ENCODE data around the gene PROCA1. TPM values are rescaled to one million over a fixed set of nuclear protein-coding genes. Genes with fewer than 3 reads are reported as not detected.
A peak's percentile ranks its signal among the peaks of the same experiment; 100 is the strongest.

PROCA1 gene, protein sequence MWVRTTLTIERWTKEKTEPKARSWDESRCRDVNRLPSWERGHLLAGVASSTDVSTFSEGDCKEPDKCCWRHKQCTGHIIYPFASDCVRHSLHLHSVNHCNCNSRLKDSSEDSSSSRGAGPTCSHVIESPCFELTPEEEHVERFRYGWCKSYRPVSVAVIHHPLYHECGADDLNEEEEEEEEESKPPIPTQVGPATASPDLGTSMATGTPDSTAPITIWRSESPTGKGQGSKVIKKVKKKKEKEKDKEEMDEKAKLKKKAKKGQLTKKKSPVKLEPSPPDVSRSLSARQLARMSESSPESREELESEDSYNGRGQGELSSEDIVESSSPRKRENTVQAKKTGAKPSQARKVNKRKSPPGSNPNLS
- total RNA-seq = 1 to 10 TPM; 6.2 to 7.4 TPM

DNA sequence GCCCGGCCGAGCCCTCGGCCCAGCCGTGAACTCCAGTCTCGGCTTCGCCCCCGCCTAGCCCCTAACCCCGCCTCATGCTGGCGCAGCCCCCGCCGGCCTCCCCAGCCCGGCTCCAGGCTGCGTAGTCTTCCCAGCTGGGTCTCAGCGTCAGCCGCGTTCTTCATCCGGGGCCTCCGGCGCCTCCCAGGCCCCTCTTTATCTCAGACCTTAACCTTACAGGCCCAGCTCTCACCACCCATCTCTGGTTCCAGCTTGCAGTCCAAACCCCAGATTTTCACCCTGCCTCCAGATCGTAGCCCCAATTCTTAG lies at the start of gene PROCA1:
TSS of gene PROCA1 (minus strand) at position 166 of the 309 bp plus-strand sequence. CDS start 228 bp downstream, outside the sequence.
- H3K4me1 Mint-ChIP-seq = peaks cover 22% of the 10 kb centered on the region
- CTCF ChIA-PET = interaction anchor here (0.6 to 2.5 kb wide), 16 partner anchors 8 to 184 kb away, joined by 3 to 34 read pairs (median 4); partner anchors contain the start of genes BLTP2, NEK8, RPL23A and SDF2
- peaks cover 20% of the 10 kb centered on the region for H3K27me3 Mint-ChIP-seq
- peak within 1 kb of the TSS; percentile 90 for H3K27ac Mint-ChIP-seq
- DNase-seq = peak; percentile 47
- no peaks in the 10 kb centered on the region for H3K9me3 Mint-ChIP-seq
- no peaks in the 10 kb centered on the region for H3K36me3 Mint-ChIP-seq (ENCODE audit: low read depth)
- POLR2A ChIA-PET = interaction anchor here (0.5 to 5.2 kb wide), 16 partner anchors 9 to 239 kb away, joined by 3 to 86 read pairs (median 8); partner anchors contain the start of genes ALDOC, BLTP2, NEK8 and PHF12
- peak within 1 kb of the TSS; percentile 80 for H3K4me3 Mint-ChIP-seq

- no peaks in the 10 kb centered on the region for H3K27me3 Mint-ChIP-seq
- ChIA-PET CTCF (interaction anchor here (3.9 to 6.9 kb wide), 4 partner anchors 9 to 141 kb away, joined by 20 to 88 read pairs (median 57); partner anchors contain the start of genes DHRS13, FAM222B, NEK8 and TLCD1), POLR2A (interaction anchor here (0.5 to 1.6 kb wide), 4 partner anchors 12 to 268 kb away, joined by 3 to 5 read pairs (median 4); no protein-coding TSS in a partner anchor)
- H3K4me3 Mint-ChIP-seq = no peak overlapping the region
- H3K4me1 Mint-ChIP-seq = peaks cover 26% of the 10 kb centered on the region
- no peak for DNase-seq
- H3K36me3 Mint-ChIP-seq (ENCODE audit: low read depth) = peaks cover 47% of the 10 kb centered on the region
- H3K9me3 Mint-ChIP-seq = no peaks in the 10 kb centered on the region
- no peak overlapping the region for H3K27ac Mint-ChIP-seq
Measured at GRCh38 chr17:28760601-28761562, 49.2 kb upstream of the PROCA1 start.

- Mint-ChIP-seq H3K4me1 (peaks cover 21% of the 10 kb centered on the region), H3K27ac (no peak overlapping the region), H3K27me3 (no peaks in the 10 kb centered on the region), H3K9me3 (no peaks in the 10 kb centered on the region), H3K36me3 (ENCODE audit: low read depth) (peaks cover 43% of the 10 kb centered on the region), H3K4me3 (no peak overlapping the region)
- ChIA-PET POLR2A (no interaction called here), CTCF (interaction anchor here (6.9 kb wide), 1 partner anchor 32 kb away, joined by 84 read pairs; the partner anchor contains the start of genes NEK8 and TLCD1)
- no peak for DNase-seq
Measured at GRCh38 chr17:28759256-28759865, 47.7 kb upstream of the PROCA1 start.

DNA sequence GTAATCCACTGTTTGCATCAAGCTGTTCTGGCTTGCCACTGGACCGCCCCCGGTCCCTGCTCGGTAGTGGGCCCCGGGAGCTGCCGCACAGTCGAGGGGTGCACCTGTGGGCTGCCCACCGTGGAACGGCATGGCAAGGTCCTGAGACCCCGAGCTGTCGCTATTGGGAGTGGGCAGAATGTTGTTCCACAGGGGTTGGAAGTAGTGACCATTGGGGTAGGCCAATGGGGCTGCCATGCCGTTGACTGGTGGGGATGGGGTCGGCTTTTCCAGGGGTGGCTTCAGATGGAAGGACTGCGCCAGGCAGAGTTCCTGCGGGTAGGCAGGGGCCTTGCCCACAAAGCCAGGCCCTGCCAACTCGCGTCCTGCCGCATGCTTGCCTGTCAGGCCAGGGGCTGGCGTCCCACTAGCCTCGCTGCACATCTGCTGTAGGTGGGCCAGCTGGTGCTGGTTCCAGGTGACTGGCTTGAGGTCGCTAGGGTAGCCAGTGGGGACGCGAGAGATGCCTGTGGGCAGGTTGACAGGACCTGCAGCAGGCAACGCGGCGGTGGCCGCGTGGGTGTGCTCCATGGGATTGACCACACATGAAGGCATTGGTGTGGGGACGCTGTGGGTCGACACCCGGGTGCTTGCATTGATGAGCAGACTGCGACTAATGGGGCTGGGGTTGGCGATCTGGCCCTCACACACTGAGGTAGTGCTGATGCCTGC lies 46.9 kb upstream of the PROCA1 start:
- Mint-ChIP-seq H3K4me1 (peaks cover 17% of the 10 kb centered on the region), H3K27ac (no peak overlapping the region), H3K9me3 (no peaks in the 10 kb centered on the region), H3K4me3 (no peak overlapping the region), H3K27me3 (no peaks in the 10 kb centered on the region), H3K36me3 (ENCODE audit: low read depth) (peaks cover 41% of the 10 kb centered on the region)
- POLR2A ChIA-PET = interaction anchor here (0.8 kb wide), 1 partner anchor 15 kb away, joined by 3 read pairs; no protein-coding TSS in a partner anchor
- CTCF ChIA-PET = no interaction called here
- DNase-seq = no peak

GRCh38 chr17:28756049-28756804 lies 44.5 kb upstream of the PROCA1 start:
- POLR2A ChIA-PET = interaction anchor here (1.0 kb wide), 1 partner anchor 11 kb away, joined by 3 read pairs; no protein-coding TSS in a partner anchor
- CTCF ChIA-PET = interaction anchor here (1.1 kb wide), 1 partner anchor 9 kb away, joined by 4 read pairs; no protein-coding TSS in a partner anchor
- H3K9me3 Mint-ChIP-seq = no peaks in the 10 kb centered on the region
- DNase-seq = no peak
- H3K36me3 Mint-ChIP-seq (ENCODE audit: low read depth) = peaks cover 32% of the 10 kb centered on the region
- no peak overlapping the region for H3K27ac Mint-ChIP-seq
- no peaks in the 10 kb centered on the region for H3K27me3 Mint-ChIP-seq
- no peak overlapping the region for H3K4me3 Mint-ChIP-seq
- peaks cover 5% of the 10 kb centered on the region for H3K4me1 Mint-ChIP-seq

DNA sequence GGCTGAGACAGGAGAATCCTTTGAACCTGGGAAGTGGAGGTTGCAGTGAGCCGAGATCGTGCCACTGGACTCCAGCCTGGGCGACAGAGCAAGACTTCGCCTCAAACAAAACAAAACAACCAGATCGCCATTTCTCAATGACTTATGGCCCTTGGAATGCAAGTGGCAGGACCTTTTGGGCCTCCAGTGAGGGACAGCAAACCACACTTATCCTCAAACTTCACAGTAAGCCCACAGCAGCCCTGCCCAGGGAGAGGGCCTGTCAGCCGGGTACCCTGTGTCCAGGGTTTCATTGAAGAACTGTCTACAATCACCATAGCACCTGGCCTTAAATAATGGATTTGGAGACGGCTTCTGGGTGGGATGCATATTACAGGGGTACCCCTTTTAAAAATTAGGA lies 43.8 kb upstream of the PROCA1 start:
- H3K4me3 Mint-ChIP-seq = no peak overlapping the region
- peaks cover 4% of the 10 kb centered on the region for H3K4me1 Mint-ChIP-seq
- CTCF ChIA-PET = interaction anchor here (1.0 to 17.2 kb wide), 4 partner anchors 8 to 198 kb away, joined by 3 to 458 read pairs (median 46); partner anchors contain the start of genes NEK8 and TLCD1
- peaks cover 31% of the 10 kb centered on the region for H3K36me3 Mint-ChIP-seq (ENCODE audit: low read depth)
- H3K27me3 Mint-ChIP-seq = no peaks in the 10 kb centered on the region
- no peak for DNase-seq
- POLR2A ChIA-PET = no interaction called here
- no peak overlapping the region for H3K27ac Mint-ChIP-seq
- no peaks in the 10 kb centered on the region for H3K9me3 Mint-ChIP-seq

GRCh38 chr17:28751600-28752366 lies 40.1 kb upstream of the PROCA1 start:
- Mint-ChIP-seq H3K4me1 (peaks cover 22% of the 10 kb centered on the region), H3K27ac (no peak overlapping the region), H3K4me3 (no peak overlapping the region), H3K36me3 (ENCODE audit: low read depth) (peaks cover 32% of the 10 kb centered on the region), H3K27me3 (no peaks in the 10 kb centered on the region), H3K9me3 (no peaks in the 10 kb centered on the region)
- ChIA-PET POLR2A (interaction anchor here (16.8 kb wide), 1 partner anchor 25 kb away, joined by 426 read pairs; the partner anchor contains the start of genes NEK8, RPL23A and TLCD1), CTCF (interaction anchor here (1.0 to 17.2 kb wide), 11 partner anchors 11 to 199 kb away, joined by 3 to 458 read pairs (median 4); partner anchors contain the start of genes NEK8, PHF12, RPL23A and TLCD1)
- DNase-seq = no peak

DNA sequence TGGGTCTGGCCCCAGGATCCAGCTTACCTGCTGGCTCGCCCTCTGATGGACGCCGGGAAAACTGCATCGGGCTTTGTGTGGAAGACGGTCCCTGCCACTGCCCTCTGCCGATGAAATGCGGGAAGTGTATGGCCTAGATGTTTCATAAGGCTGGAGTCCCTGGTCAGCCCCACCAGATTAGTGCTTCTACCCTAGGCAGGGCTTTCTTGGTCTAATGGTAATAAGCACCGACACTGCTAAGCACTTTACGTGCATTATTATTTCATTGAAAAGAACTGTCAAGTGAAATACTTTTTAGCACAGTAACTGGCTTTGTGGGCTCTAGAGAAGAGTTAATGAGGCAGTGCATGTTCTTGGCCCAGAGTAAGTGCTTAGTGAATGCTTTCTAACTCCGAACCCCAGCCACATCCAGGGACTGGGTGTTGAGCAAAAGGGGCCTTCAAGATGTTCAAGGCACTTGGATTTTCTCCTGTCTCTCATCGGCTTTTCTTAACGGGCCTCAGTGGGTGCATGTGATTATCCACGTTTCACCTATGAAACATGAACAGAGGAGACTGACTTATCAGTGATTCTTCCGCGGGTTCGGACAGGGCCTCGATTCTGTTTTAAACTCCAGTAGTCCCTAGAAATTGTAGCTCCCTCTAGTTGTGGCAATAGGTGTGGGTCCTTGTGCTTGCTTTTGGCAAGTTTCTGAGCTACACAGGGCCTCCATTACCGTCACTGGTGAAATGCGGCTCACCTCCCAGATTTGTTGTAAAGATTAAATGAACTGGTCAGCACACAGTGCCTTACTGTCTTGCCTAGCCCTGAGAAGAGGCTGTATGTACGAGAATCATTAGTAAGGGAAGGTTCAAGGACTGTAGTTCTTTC lies 38.7 kb upstream of the PROCA1 start:
- no peaks in the 10 kb centered on the region for H3K27me3 Mint-ChIP-seq
- H3K9me3 Mint-ChIP-seq = no peaks in the 10 kb centered on the region
- peaks cover 35% of the 10 kb centered on the region for H3K4me1 Mint-ChIP-seq
- peak; percentile 91 for DNase-seq
- peaks cover 29% of the 10 kb centered on the region for H3K36me3 Mint-ChIP-seq (ENCODE audit: low read depth)
- ChIA-PET POLR2A (interaction anchor here (0.7 to 16.8 kb wide), 5 partner anchors 24 to 202 kb away, joined by 3 to 426 read pairs (median 3); partner anchors contain the start of genes FAM222B, NEK8, RPL23A and TLCD1), CTCF (interaction anchor here (0.5 to 17.2 kb wide), 23 partner anchors 8 to 202 kb away, joined by 3 to 458 read pairs (median 3); partner anchors contain the start of genes BLTP2, NEK8, PHF12 and PIGS)
- no peak overlapping the region for H3K27ac Mint-ChIP-seq
- H3K4me3 Mint-ChIP-seq = no peak overlapping the region

GRCh38 chr17:28749516-28750177 lies 38.0 kb upstream of the PROCA1 start:
- POLR2A ChIA-PET = interaction anchor here (0.7 to 16.8 kb wide), 5 partner anchors 23 to 202 kb away, joined by 3 to 426 read pairs (median 3); partner anchors contain the start of genes FAM222B, NEK8, RPL23A and TLCD1
- CTCF ChIA-PET = interaction anchor here (0.5 to 17.2 kb wide), 19 partner anchors 8 to 202 kb away, joined by 3 to 458 read pairs (median 4); partner anchors contain the start of genes BLTP2, NEK8, PIGS and TLCD1
- Mint-ChIP-seq H3K27me3 (no peaks in the 10 kb centered on the region), H3K27ac (no peak overlapping the region), H3K4me3 (no peak overlapping the region), H3K36me3 (ENCODE audit: low read depth) (peaks cover 34% of the 10 kb centered on the region), H3K9me3 (no peaks in the 10 kb centered on the region), H3K4me1 (peaks cover 38% of the 10 kb centered on the region)
- DNase-seq = no peak
